8988T (cell line): ENCODE results near the gene MIPEP.
"Not testable (repeated sequence)": the region's sequence is repeated elsewhere in the genome, so short reads cannot be mapped to it uniquely, and the experiment has no call there.

Experiments used
- DNase-seq: peaks from one replicate; pipeline ENCODE4 v3.0.0; 2011

Gene MIPEP

GRCh38 chr13:23770428-23770827 lies 118.8 kb downstream of the MIPEP start:
- DNase-seq, result no peak

DNA sequence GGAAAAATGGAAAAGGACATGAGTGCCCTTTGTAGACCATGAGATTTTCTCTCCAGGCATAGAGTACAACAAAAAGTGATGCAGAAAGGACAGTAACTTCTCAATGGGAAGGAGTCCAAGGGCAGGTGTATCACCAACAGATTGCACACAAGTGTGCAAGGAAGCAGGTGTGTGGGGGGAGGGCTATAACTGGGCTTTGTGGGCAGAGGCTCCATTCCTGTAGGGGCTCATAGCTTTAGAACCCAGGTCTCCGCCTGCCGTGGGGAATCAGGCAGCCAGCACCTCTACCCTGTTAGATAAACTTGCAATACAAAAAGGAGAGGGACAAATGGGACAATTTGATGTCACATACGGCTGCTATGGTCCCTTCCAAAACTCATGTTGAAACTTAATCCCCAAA lies 119.8 kb downstream of the MIPEP start:
- no peak for DNase-seq

DNA sequence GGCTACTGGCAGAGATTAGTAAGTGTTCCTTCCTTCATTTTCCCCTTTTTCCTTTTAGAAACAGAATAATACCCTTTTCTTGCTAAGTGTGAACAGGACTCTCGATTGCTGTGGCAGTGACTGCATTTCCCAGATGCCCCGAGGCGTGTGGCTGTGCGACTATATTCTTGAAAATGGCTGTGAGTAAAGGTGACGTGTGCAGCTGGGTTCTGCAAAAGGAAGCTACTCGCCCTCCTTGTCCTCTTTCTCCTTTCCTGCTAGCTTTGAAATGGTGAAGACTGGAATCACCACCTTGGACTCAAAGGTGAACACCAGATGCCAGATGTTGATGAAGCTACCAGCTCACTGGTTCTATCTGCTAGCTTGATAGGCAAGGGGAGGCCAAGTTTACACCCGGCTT lies 121.4 kb downstream of the MIPEP start:
- no peak for DNase-seq

DNA sequence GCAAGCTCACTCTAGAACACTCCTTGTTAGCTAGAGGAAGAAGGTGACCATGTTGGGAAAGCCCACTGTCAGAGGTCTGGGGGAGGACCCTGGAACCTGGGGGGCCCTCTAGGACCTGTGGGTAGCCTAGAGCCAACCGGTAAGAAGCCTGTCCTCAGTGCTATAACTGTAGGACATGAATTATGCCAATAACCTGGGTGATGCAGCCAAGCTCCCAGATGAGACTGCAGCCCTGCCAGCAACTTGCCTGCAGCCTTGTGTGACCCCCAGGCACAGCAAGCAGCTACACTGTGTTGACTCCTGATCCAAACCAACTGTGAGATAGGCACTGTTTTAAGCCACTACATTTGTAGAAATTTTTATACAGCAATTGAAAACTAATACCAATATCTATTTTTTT lies 122.3 kb downstream of the MIPEP start:
- no peak for DNase-seq

GRCh38 chr13:23766283-23766682 lies 122.9 kb downstream of the MIPEP start:
- DNase-seq, result no peak

- no peak for DNase-seq
Observed at GRCh38 chr13:23765531-23765930, 123.7 kb downstream of the MIPEP start.

DNA sequence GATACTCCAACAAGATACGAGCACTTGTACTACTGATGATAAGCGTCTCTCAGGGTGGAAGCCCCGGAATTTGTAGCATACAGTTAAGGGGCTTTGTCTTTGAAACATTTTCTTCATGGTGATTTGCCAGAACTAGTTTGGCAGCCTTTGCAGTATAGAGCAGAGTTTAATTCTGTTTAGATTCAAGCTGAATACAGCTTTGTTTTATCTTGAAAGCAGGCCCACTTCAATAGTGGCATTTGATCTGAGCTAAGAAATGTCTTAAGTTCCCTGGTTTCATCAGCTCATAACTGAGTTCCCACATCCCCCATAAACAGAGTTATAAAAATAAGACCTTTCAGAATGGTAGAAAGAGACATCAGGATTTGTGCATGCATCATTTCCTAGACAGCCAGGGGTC lies 125.9 kb downstream of the MIPEP start:
- no peak for DNase-seq

- not testable (repeated sequence) for DNase-seq
Observed at GRCh38 chr13:23761760-23762159, 127.4 kb downstream of the MIPEP start.

DNA sequence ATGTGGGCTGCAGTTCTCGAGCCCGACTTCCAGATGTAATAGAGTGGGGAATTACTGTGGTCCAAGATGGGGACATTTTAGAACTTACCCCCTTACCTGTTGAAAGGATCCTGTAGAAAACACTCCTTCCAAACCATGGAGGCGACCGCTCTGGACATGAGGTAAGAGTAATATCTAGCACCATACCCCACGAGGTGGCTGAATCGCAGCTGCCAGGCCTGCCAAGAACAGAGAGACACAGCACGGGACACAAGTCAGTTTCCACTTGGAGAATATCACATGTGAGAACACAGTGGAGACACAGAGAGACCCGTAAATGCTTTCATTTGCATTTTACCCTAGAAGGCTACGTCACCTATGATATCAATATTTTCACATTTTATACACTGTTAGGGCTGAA lies 129.2 kb downstream of the MIPEP start:
- no peak for DNase-seq

DNA sequence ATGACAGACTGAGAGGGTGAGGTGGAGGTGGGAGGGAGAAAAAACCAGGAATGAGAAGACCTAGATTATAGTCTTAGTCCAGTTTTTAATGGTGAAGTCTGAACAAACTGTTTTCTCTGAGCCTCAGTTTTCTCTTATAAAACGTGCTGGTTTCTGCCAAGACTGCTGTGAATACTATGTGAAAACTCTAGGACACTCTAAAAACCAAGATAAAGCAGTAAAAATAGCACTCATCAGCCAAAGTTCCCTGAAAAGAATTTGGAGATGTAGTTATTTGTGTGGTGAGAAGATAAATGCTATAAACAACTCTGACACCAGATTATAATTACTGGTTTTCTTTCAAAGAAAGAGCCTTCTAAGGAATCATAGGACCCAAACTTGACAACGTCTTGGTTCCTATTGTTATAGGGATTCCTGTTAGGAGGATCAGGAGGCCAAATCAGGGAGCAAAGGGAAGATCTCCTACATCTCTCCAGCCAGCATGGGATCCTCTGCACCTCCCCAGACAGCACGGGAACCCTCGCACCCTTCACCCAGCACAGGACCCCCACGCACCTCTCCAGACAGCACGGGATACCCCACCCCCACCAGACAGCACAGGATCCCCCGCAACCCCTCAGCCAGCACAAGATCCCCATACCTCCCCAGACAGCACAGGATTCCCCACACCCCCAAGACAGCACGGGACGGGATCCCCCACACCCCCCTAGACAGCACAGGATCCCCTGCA lies 130.2 kb downstream of the MIPEP start:
- DNase-seq, result no peak

GRCh38 chr13:23754997-23755396 lies 134.2 kb downstream of the MIPEP start:
- no peak for DNase-seq

GRCh38 chr13:23754506-23754905 lies 134.7 kb downstream of the MIPEP start:
- DNase-seq, result no peak

GRCh38 chr13:23753458-23753857 lies 135.7 kb downstream of the MIPEP start:
- no peak for DNase-seq

GRCh38 chr13:23752111-23753001 lies 136.8 kb downstream of the MIPEP start:
- no peak for DNase-seq

- DNase-seq, result no peak
Observed at GRCh38 chr13:23751195-23751594, 138.0 kb downstream of the MIPEP start.

DNA sequence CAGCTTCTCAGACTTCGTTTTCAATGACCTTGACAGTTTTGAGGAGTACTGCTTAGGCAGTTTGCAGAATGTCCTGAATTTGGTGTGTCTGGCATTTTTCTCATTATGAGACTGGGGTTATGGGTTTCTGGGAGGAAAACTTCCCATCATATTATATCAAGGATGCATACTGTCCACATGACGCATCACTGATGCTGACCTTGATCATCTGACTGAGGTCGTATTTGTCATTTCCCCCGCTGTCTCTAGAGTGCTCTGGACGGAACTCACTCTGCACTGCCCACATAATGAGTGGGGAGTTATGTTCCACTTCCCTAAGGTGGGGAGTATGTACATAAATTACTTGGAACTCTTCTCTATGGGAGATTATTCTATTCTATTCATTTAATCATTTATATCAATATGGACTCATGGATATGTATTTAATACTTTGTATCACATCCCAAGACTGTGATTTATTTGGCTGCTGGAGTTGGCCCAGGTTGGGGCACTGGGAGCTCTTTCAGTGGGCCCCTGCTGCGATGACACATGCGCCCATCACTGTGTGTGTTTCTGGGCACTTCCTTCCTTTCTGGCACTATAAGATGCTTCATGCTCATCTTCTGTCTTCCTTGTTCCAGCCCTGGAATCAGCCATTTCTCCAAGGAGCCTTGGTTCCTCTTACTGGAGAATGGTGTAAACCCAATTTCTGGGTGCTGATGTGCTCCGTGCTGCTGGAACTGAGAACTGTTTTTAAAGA lies 138.6 kb downstream of the MIPEP start:
- DNase-seq, result no peak

DNA sequence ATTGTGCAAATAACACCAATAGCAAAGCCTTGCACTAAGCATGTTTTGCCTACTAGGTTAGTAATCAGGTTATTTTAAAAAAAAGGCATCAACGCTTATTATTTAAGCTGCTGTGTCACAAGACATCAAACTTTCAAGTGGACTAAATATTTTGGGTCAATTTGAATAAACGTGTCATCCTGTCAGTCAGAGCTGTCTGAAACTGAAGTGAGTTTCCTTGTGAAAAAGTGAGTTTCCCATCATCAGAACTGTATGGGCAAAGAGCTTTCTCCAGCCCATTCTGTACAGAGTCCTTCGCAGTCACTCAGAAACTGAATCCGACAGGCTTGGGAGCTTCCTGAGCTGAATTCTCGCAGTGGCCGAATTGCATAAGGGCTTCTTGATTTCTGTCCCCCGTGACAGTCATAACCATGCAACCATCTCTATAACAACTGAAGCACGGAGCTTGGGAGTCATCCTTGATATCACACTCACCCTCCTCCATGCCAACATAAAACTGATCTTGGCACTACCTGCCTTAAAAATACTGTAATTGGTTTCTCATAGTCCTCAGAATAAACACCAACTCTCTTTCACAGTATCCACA lies 139.8 kb downstream of the MIPEP start:
- no peak for DNase-seq

GRCh38 chr13:23748109-23748990 lies 140.8 kb downstream of the MIPEP start:
- DNase-seq, result no peak

DNA sequence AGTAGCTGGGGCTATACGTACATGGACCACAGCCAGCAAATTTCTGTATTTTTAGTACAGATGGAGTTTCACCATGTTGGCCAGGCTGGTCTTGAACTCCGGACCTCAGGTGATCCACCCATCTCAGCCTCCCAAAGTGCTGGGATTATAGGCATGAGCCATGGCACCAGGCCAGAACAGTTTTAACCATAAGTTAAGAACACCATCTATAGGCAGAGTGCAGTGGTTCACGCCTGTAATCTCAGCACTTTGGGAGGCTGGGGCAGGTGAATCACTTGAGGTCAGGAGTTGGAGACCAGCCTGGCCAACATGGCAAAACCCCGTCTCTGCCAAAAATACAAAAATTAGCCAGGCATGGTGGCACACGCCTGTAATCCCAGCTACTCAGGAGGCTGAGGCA lies 143.1 kb downstream of the MIPEP start:
- not testable (repeated sequence) for DNase-seq

GRCh38 chr13:23744315-23744714 lies 144.9 kb downstream of the MIPEP start:
- no peak for DNase-seq

GRCh38 chr13:23743278-23744076 lies 145.7 kb downstream of the MIPEP start:
- DNase-seq, result no peak
